ENCODE results near the gene LRRC8A.
"Not testable (repeated sequence)": the region's sequence is repeated elsewhere in the genome, so short reads cannot be mapped to it uniquely, and the experiment has no call there.

The LRRC8A gene

GRCh38 chr9:128881884-128882676 lies at the start of gene LRRC8A, which contains the start of gene KYAT1:
Gene LRRC8A, plus strand, starts transcription at chr9:128882133. Its CDS starts 25,032 bp downstream, at chr9:128907165.
Gene KYAT1, minus strand, starts transcription at chr9:128881950. Its CDS starts 36,545 bp downstream, at chr9:128845405.
- Histone ChIP-seq H3K4me3 (ENCODE audit: low read depth in 1 of 2, low read length in 2 of 2) (peak within 1 kb of the TSS; percentile 85 to 100), H3K27ac (ENCODE audit: low read length) (peak within 1 kb of the TSS; percentile 98), H3K36me3 (ENCODE audit: control insufficient read depth in 1 of 2, insufficient read depth in 2 of 2, low read length in 2 of 2) (peaks cover 10 to 12% of the 10 kb centered on the region in 2 donors), H3K27me3 (ENCODE audit: low read depth, low read length) (no peaks in the 10 kb centered on the region), H3K4me1 (ENCODE audit: control insufficient read depth in 1 of 2, insufficient read depth in 2 of 2, low read length in 2 of 2) (peaks cover 13 to 34% of the 10 kb centered on the region in 2 donors), H3K9me3 (ENCODE audit: control insufficient read depth in 1 of 2, low read length in 2 of 2) (no peaks in the 10 kb centered on the region)

- H3K27ac ChIP-seq (ENCODE audit: low read length): no peak overlapping the region
- no peaks in the 10 kb centered on the region for H3K27me3 ChIP-seq (ENCODE audit: low read depth, low read length)
- no peak overlapping the region for H3K4me3 ChIP-seq (ENCODE audit: low read depth in 1 of 2, low read length in 2 of 2)
- H3K4me1 ChIP-seq (ENCODE audit: control insufficient read depth in 1 of 2, insufficient read depth in 2 of 2, low read length in 2 of 2): peaks cover 4 to 11% of the 10 kb centered on the region in 2 donors
- H3K9me3 ChIP-seq (ENCODE audit: control insufficient read depth in 1 of 2, low read length in 2 of 2): no peaks in the 10 kb centered on the region
- H3K36me3 ChIP-seq (ENCODE audit: control insufficient read depth in 1 of 2, insufficient read depth in 2 of 2, low read length in 2 of 2): peaks cover 0 to 8% of the 10 kb centered on the region in 2 donors
These were observed 48.2 kb upstream of the LRRC8A start for GRCh38 chr9:128833696-128834095.

GRCh38 chr9:128835246-128836210 lies 46.4 kb upstream of the LRRC8A start:
- Histone ChIP-seq H3K4me3 (ENCODE audit: low read depth in 1 of 2, low read length in 2 of 2) (no peak overlapping the region), H3K9me3 (ENCODE audit: control insufficient read depth in 1 of 2, low read length in 2 of 2) (no peaks in the 10 kb centered on the region), H3K27me3 (ENCODE audit: low read depth, low read length) (no peaks in the 10 kb centered on the region), H3K4me1 (ENCODE audit: control insufficient read depth in 1 of 2, insufficient read depth in 2 of 2, low read length in 2 of 2) (no peaks in the 10 kb centered on the region), H3K27ac (ENCODE audit: low read length) (no peak overlapping the region), H3K36me3 (ENCODE audit: control insufficient read depth in 1 of 2, insufficient read depth in 2 of 2, low read length in 2 of 2) (peaks cover 0 to 8% of the 10 kb centered on the region in 2 donors)

GRCh38 chr9:128836509-128837145 lies 45.3 kb upstream of the LRRC8A start:
- H3K9me3 ChIP-seq (ENCODE audit: control insufficient read depth in 1 of 2, low read length in 2 of 2): no peaks in the 10 kb centered on the region
- H3K4me1 ChIP-seq (ENCODE audit: control insufficient read depth in 1 of 2, insufficient read depth in 2 of 2, low read length in 2 of 2): no peaks in the 10 kb centered on the region
- no peak overlapping the region for H3K27ac ChIP-seq (ENCODE audit: low read length)
- H3K36me3 ChIP-seq (ENCODE audit: control insufficient read depth in 1 of 2, insufficient read depth in 2 of 2, low read length in 2 of 2): peaks cover 0 to 8% of the 10 kb centered on the region in 2 donors
- H3K27me3 ChIP-seq (ENCODE audit: low read depth, low read length): no peaks in the 10 kb centered on the region
- no peak overlapping the region for H3K4me3 ChIP-seq (ENCODE audit: low read depth in 1 of 2, low read length in 2 of 2)

GRCh38 chr9:128838338-128838737 lies 43.6 kb upstream of the LRRC8A start:
- Histone ChIP-seq H3K4me3 (ENCODE audit: low read depth in 1 of 2, low read length in 2 of 2) (no peak overlapping the region), H3K27ac (ENCODE audit: low read length) (no peak overlapping the region), H3K27me3 (ENCODE audit: low read depth, low read length) (no peaks in the 10 kb centered on the region), H3K4me1 (ENCODE audit: control insufficient read depth in 1 of 2, insufficient read depth in 2 of 2, low read length in 2 of 2) (no peaks in the 10 kb centered on the region), H3K36me3 (ENCODE audit: control insufficient read depth in 1 of 2, insufficient read depth in 2 of 2, low read length in 2 of 2) (peaks cover 0 to 13% of the 10 kb centered on the region in 2 donors), H3K9me3 (ENCODE audit: control insufficient read depth in 1 of 2, low read length in 2 of 2) (no peaks in the 10 kb centered on the region)

DNA sequence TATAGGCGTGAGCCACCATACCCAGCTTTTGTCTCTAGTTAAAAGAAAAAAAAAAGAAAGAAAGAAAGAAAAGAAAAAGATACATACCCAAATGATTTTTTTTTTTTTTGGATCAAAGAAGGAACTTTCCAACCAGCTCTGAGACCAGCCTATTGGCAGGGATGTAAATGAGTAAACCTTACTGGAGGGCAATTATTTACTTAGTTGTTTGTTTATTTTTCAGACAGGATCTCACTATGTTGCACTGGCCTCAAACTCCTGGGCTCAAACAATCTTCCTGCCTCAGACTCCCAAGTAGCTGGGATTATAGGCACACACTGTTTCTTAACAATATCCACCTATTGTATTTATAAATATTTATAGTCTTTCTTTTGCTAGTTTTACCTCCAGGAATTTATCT lies 41.4 kb upstream of the LRRC8A start:
- Histone ChIP-seq H3K27ac (ENCODE audit: low read length) (no peak overlapping the region), H3K36me3 (ENCODE audit: control insufficient read depth in 1 of 2, insufficient read depth in 2 of 2, low read length in 2 of 2) (peaks cover 0 to 16% of the 10 kb centered on the region in 2 donors), H3K27me3 (ENCODE audit: low read depth, low read length) (no peaks in the 10 kb centered on the region), H3K4me3 (ENCODE audit: low read depth in 1 of 2, low read length in 2 of 2) (no peak overlapping the region), H3K9me3 (ENCODE audit: control insufficient read depth in 1 of 2, low read length in 2 of 2) (no peaks in the 10 kb centered on the region), H3K4me1 (ENCODE audit: control insufficient read depth in 1 of 2, insufficient read depth in 2 of 2, low read length in 2 of 2) (no peaks in the 10 kb centered on the region)

DNA sequence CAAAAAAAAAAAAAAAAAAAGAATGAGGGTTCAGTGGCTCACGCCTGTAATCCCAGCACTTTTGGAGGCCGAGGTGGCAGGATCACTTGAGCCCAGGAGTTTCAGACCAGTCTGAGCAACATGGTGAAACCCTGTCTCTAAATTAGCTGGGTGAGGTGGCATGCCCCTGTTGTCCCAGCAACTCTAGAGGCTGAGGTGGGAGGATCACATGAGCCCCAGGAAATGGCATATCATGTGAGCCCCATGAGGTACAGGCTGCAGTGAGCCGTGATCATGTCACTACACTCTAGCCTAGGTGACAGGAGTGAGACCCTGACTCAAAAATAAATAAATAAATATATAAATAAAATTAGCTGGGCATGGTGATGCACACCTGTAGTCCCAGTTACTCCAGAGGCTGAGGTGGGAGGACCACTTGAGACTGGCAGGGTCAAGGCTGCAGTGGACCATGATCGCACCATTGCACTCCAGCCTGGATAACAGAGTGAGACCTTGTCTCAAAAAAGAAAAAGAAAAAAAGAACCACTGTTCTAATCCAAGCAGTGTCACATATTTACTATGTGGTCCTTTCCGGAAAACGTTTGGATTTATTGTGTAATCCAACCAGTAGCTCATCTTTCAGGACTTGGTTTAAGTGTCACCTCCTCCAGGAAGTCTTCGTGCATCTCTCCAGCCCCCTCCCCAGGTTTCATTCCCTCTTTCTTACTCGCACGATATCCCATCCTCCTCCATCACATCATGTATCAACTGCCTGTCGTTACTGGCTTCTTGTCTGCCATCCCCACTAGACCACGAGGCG lies 40.0 kb upstream of the LRRC8A start:
- Histone ChIP-seq H3K4me1 (ENCODE audit: control insufficient read depth in 1 of 2, insufficient read depth in 2 of 2, low read length in 2 of 2) (no peaks in the 10 kb centered on the region), H3K27me3 (ENCODE audit: low read depth, low read length) (no peaks in the 10 kb centered on the region), H3K36me3 (ENCODE audit: control insufficient read depth in 1 of 2, insufficient read depth in 2 of 2, low read length in 2 of 2) (peaks cover 0 to 12% of the 10 kb centered on the region in 2 donors), H3K4me3 (ENCODE audit: low read depth in 1 of 2, low read length in 2 of 2) (no peak overlapping the region), H3K9me3 (ENCODE audit: control insufficient read depth in 1 of 2, low read length in 2 of 2) (no peaks in the 10 kb centered on the region), H3K27ac (ENCODE audit: low read length) (no peak overlapping the region)

GRCh38 chr9:128843171-128843570 lies 38.8 kb upstream of the LRRC8A start:
- not testable (repeated sequence) for H3K36me3 ChIP-seq (ENCODE audit: control insufficient read depth in 1 of 2, insufficient read depth in 2 of 2, low read length in 2 of 2); H3K27ac ChIP-seq (ENCODE audit: low read length); H3K4me3 ChIP-seq (ENCODE audit: low read depth in 1 of 2, low read length in 2 of 2); H3K27me3 ChIP-seq (ENCODE audit: low read depth, low read length); H3K4me1 ChIP-seq (ENCODE audit: control insufficient read depth in 1 of 2, insufficient read depth in 2 of 2, low read length in 2 of 2); H3K9me3 ChIP-seq (ENCODE audit: control insufficient read depth in 1 of 2, low read length in 2 of 2)

- Histone ChIP-seq H3K36me3 (ENCODE audit: control insufficient read depth in 1 of 2, insufficient read depth in 2 of 2, low read length in 2 of 2) (peaks cover 0 to 8% of the 10 kb centered on the region in 2 donors), H3K27ac (ENCODE audit: low read length) (no peak overlapping the region), H3K9me3 (ENCODE audit: control insufficient read depth in 1 of 2, low read length in 2 of 2) (no peaks in the 10 kb centered on the region), H3K27me3 (ENCODE audit: low read depth, low read length) (no peaks in the 10 kb centered on the region), H3K4me1 (ENCODE audit: control insufficient read depth in 1 of 2, insufficient read depth in 2 of 2, low read length in 2 of 2) (no peaks in the 10 kb centered on the region), H3K4me3 (ENCODE audit: low read depth in 1 of 2, low read length in 2 of 2) (no peak overlapping the region)
These were observed 36.6 kb upstream of the LRRC8A start for GRCh38 chr9:128845186-128845931.

DNA sequence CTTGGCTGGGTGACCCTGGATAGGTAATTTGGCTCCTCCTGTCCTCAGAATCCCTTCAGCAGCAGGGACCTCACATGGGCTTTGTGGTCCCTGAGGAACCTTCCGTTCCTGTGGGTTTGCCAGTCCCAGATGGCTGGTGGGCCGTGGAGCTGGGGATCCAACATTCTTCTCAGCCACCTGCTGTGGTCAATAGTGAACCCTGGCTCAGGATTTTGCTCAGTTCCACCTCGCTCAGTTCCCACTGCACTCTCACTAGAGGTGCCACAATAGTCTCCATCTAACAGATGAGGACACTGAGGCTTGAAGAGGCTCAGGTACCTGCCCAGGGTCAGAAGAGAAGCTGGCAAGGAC lies 35.3 kb upstream of the LRRC8A start:
- Histone ChIP-seq H3K27me3 (ENCODE audit: low read depth, low read length) (no peaks in the 10 kb centered on the region), H3K36me3 (ENCODE audit: control insufficient read depth in 1 of 2, insufficient read depth in 2 of 2, low read length in 2 of 2) (peaks cover 0 to 8% of the 10 kb centered on the region in 2 donors), H3K27ac (ENCODE audit: low read length) (no peak overlapping the region), H3K9me3 (ENCODE audit: control insufficient read depth in 1 of 2, low read length in 2 of 2) (peaks cover 0 to 6% of the 10 kb centered on the region in 2 donors), H3K4me3 (ENCODE audit: low read depth in 1 of 2, low read length in 2 of 2) (no peak overlapping the region), H3K4me1 (ENCODE audit: control insufficient read depth in 1 of 2, insufficient read depth in 2 of 2, low read length in 2 of 2) (no peaks in the 10 kb centered on the region)

All from muscle layer of duodenum (tissue), 2 donors.